Measurements from ENCODE around the gene PIK3C2B. TPM values are rescaled to one million over a fixed set of nuclear protein-coding genes. Genes with fewer than 3 reads are reported as not detected.
A peak's percentile ranks its signal among the peaks of the same experiment; 100 is the strongest.

Gene PIK3C2B
- total RNA-seq, 2 donors from 2014 or later: 43.1 to 54.5 TPM

- Mint-ChIP-seq H3K4me3 (no peak overlapping the region), H3K27me3 (ENCODE audit: low read depth) (no peaks in the 10 kb centered on the region), H3K9me3 (no peaks in the 10 kb centered on the region), H3K4me1 (ENCODE audit: low read depth) (peaks cover 38% of the 10 kb centered on the region), H3K27ac (no peak overlapping the region), H3K36me3 (ENCODE audit: insufficient read depth in 2 of 2) (peaks cover 11 to 22% of the 10 kb centered on the region in 2 donors)
- no peak for ATAC-seq (replicated peaks in 1 of 2)
- no peak for DNase-seq
Observed at GRCh38 chr1:204459706-204460105, 34.9 kb downstream of the PIK3C2B start.

GRCh38 chr1:204457666-204458065 is 36.9 kb downstream of the PIK3C2B start:
- Mint-ChIP-seq H3K27ac (peak overlapping the region; percentile 79), H3K4me3 (no peak overlapping the region), H3K4me1 (ENCODE audit: low read depth) (peaks cover 36% of the 10 kb centered on the region), H3K36me3 (ENCODE audit: insufficient read depth in 2 of 2) (peaks cover 10 to 19% of the 10 kb centered on the region in 2 donors), H3K9me3 (no peaks in the 10 kb centered on the region), H3K27me3 (ENCODE audit: low read depth) (no peaks in the 10 kb centered on the region)
- ATAC-seq (replicated peaks in 1 of 2) (no peak), DNase-seq (no peak)

- peaks cover 36% of the 10 kb centered on the region for H3K4me1 Mint-ChIP-seq (ENCODE audit: low read depth)
- ATAC-seq (replicated peaks in 1 of 2): no peak
- H3K27ac Mint-ChIP-seq: no peak overlapping the region
- no peak overlapping the region for H3K4me3 Mint-ChIP-seq
- peaks cover 10 to 18% of the 10 kb centered on the region in 2 donors for H3K36me3 Mint-ChIP-seq (ENCODE audit: insufficient read depth in 2 of 2)
- H3K27me3 Mint-ChIP-seq (ENCODE audit: low read depth): no peaks in the 10 kb centered on the region
- no peak for DNase-seq
- H3K9me3 Mint-ChIP-seq: no peaks in the 10 kb centered on the region
Observed at GRCh38 chr1:204456826-204457442, 37.7 kb downstream of the PIK3C2B start.

GRCh38 chr1:204455831-204456145 is 38.8 kb downstream of the PIK3C2B start:
- Mint-ChIP-seq H3K27ac (no peak overlapping the region), H3K27me3 (ENCODE audit: low read depth) (no peaks in the 10 kb centered on the region), H3K4me1 (ENCODE audit: low read depth) (peaks cover 32% of the 10 kb centered on the region)

GRCh38 chr1:204455063-204455830 is 39.4 kb downstream of the PIK3C2B start:
- Mint-ChIP-seq H3K4me3 (no peak overlapping the region), H3K27me3 (ENCODE audit: low read depth) (no peaks in the 10 kb centered on the region), H3K4me1 (ENCODE audit: low read depth) (peaks cover 36% of the 10 kb centered on the region), H3K27ac (no peak overlapping the region), H3K9me3 (no peaks in the 10 kb centered on the region), H3K36me3 (ENCODE audit: insufficient read depth in 2 of 2) (peaks cover 9 to 17% of the 10 kb centered on the region in 2 donors)
- DNase-seq (no peak), ATAC-seq (replicated peaks in 1 of 2) (no peak)

More at GRCh38 chr1:204455831-204456145, 38.8 kb downstream of the PIK3C2B start:
- Mint-ChIP-seq H3K36me3 (ENCODE audit: insufficient read depth in 2 of 2) (peaks cover 9 to 18% of the 10 kb centered on the region in 2 donors), H3K9me3 (no peaks in the 10 kb centered on the region), H3K4me3 (no peak overlapping the region)
- ATAC-seq (replicated peaks in 1 of 2) (no peak), DNase-seq (no peak)

- Mint-ChIP-seq H3K36me3 (ENCODE audit: insufficient read depth in 2 of 2) (peaks cover 5 to 15% of the 10 kb centered on the region in 2 donors), H3K9me3 (no peaks in the 10 kb centered on the region), H3K27ac (peak overlapping the region; percentile 74), H3K4me1 (ENCODE audit: low read depth) (peaks cover 39% of the 10 kb centered on the region), H3K27me3 (ENCODE audit: low read depth) (no peaks in the 10 kb centered on the region), H3K4me3 (no peak overlapping the region)
- ATAC-seq (replicated peaks in 1 of 2) (no peak), DNase-seq (no peak)
Observed at GRCh38 chr1:204454476-204454875, 40.1 kb downstream of the PIK3C2B start.

- no peaks in the 10 kb centered on the region for H3K9me3 Mint-ChIP-seq
Observed at GRCh38 chr1:204453141-204453772, 41.3 kb downstream of the PIK3C2B start.

GRCh38 chr1:204451352-204452124 is 43.1 kb downstream of the PIK3C2B start:
- DNase-seq (no peak), ATAC-seq (replicated peaks in 1 of 2) (no peak)
- peak overlapping the region; percentile 31 for H3K27ac Mint-ChIP-seq
- H3K4me1 Mint-ChIP-seq (ENCODE audit: low read depth): peaks cover 51% of the 10 kb centered on the region
- peaks cover 5 to 15% of the 10 kb centered on the region in 2 donors for H3K36me3 Mint-ChIP-seq (ENCODE audit: insufficient read depth in 2 of 2)
- peak overlapping the region; percentile 31 to 42 for H3K4me3 Mint-ChIP-seq
- no peaks in the 10 kb centered on the region for H3K9me3 Mint-ChIP-seq
- no peaks in the 10 kb centered on the region for H3K27me3 Mint-ChIP-seq (ENCODE audit: low read depth)

More at GRCh38 chr1:204453141-204453772, 41.3 kb downstream of the PIK3C2B start:
- Mint-ChIP-seq H3K27me3 (ENCODE audit: low read depth) (no peaks in the 10 kb centered on the region), H3K36me3 (ENCODE audit: insufficient read depth in 2 of 2) (peaks cover 5 to 12% of the 10 kb centered on the region in 2 donors), H3K4me1 (ENCODE audit: low read depth) (peaks cover 45% of the 10 kb centered on the region), H3K27ac (peak overlapping the region; percentile 96), H3K4me3 (peak overlapping the region; percentile 66 to 74)
- DNase-seq (peak; percentile 76 to 78), ATAC-seq (replicated peaks in 1 of 2) (peak; percentile 94 to 97)

GRCh38 chr1:204450461-204451257 is 43.9 kb downstream of the PIK3C2B start:
- H3K36me3 Mint-ChIP-seq (ENCODE audit: insufficient read depth in 2 of 2): peaks cover 6 to 17% of the 10 kb centered on the region in 2 donors
- ATAC-seq (replicated peaks in 1 of 2) (no peak), DNase-seq (no peak)
- H3K27me3 Mint-ChIP-seq (ENCODE audit: low read depth): no peaks in the 10 kb centered on the region
- H3K27ac Mint-ChIP-seq: peak overlapping the region; percentile 23
- H3K4me1 Mint-ChIP-seq (ENCODE audit: low read depth): peaks cover 60% of the 10 kb centered on the region
- no peaks in the 10 kb centered on the region for H3K9me3 Mint-ChIP-seq
- H3K4me3 Mint-ChIP-seq: no peak overlapping the region

- no peaks in the 10 kb centered on the region for H3K27me3 Mint-ChIP-seq (ENCODE audit: low read depth)
- no peak overlapping the region for H3K27ac Mint-ChIP-seq
- no peak for ATAC-seq (replicated peaks in 1 of 2)
- H3K4me1 Mint-ChIP-seq (ENCODE audit: low read depth): peaks cover 68% of the 10 kb centered on the region
- H3K9me3 Mint-ChIP-seq: no peaks in the 10 kb centered on the region
- no peak overlapping the region for H3K4me3 Mint-ChIP-seq
- no peak for DNase-seq
- H3K36me3 Mint-ChIP-seq (ENCODE audit: insufficient read depth in 2 of 2): peaks cover 7 to 15% of the 10 kb centered on the region in 2 donors
Observed at GRCh38 chr1:204449678-204450280, 44.8 kb downstream of the PIK3C2B start.

GRCh38 chr1:204448991-204449677 is 45.5 kb downstream of the PIK3C2B start:
- Mint-ChIP-seq H3K4me3 (no peak overlapping the region), H3K36me3 (ENCODE audit: insufficient read depth in 2 of 2) (peaks cover 8 to 19% of the 10 kb centered on the region in 2 donors), H3K27me3 (ENCODE audit: low read depth) (no peaks in the 10 kb centered on the region), H3K4me1 (ENCODE audit: low read depth) (peaks cover 70% of the 10 kb centered on the region), H3K27ac (peak overlapping the region; percentile 47), H3K9me3 (no peaks in the 10 kb centered on the region)
- DNase-seq: no peak
- ATAC-seq (replicated peaks in 1 of 2): no peak
